ENCODE results near the gene GSTA3. TPM values are rescaled to one million over a fixed set of nuclear protein-coding genes. Genes with fewer than 3 reads are reported as not detected.
"Not testable (repeated sequence)": the region's sequence is repeated elsewhere in the genome, so short reads cannot be mapped to it uniquely, and the experiment has no call there.

The GSTA3 gene
- total RNA-seq = not detected

- DNase-seq (ENCODE audit: low spot score) = no peak
- TF ChIP-seq, protein P1, sequence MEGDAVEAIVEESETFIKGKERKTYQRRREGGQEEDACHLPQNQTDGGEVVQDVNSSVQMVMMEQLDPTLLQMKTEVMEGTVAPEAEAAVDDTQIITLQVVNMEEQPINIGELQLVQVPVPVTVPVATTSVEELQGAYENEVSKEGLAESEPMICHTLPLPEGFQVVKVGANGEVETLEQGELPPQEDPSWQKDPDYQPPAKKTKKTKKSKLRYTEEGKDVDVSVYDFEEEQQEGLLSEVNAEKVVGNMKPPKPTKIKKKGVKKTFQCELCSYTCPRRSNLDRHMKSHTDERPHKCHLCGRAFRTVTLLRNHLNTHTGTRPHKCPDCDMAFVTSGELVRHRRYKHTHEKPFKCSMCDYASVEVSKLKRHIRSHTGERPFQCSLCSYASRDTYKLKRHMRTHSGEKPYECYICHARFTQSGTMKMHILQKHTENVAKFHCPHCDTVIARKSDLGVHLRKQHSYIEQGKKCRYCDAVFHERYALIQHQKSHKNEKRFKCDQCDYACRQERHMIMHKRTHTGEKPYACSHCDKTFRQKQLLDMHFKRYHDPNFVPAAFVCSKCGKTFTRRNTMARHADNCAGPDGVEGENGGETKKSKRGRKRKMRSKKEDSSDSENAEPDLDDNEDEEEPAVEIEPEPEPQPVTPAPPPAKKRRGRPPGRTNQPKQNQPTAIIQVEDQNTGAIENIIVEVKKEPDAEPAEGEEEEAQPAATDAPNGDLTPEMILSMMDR (IDR thresholded peaks at IDR 0.05) = no peak
- no peaks in the 10 kb centered on the region for H3K36me3 ChIP-seq
- H3K9me3 ChIP-seq = no peaks in the 10 kb centered on the region
- H3K4me3 ChIP-seq = no peak within 1 kb of the TSS
- H3K4me1 ChIP-seq = no peaks in the 10 kb centered on the region
- H3K27ac ChIP-seq = no peak within 1 kb of the TSS
- no peaks in the 10 kb centered on the region for H3K27me3 ChIP-seq
Measured at GRCh38 chr6:52909531-52909930, at the start of gene GSTA3. TSS of gene GSTA3 (minus strand) at chr6:52909698. CDS start at chr6:52905834, 3,864 bp downstream.

DNA sequence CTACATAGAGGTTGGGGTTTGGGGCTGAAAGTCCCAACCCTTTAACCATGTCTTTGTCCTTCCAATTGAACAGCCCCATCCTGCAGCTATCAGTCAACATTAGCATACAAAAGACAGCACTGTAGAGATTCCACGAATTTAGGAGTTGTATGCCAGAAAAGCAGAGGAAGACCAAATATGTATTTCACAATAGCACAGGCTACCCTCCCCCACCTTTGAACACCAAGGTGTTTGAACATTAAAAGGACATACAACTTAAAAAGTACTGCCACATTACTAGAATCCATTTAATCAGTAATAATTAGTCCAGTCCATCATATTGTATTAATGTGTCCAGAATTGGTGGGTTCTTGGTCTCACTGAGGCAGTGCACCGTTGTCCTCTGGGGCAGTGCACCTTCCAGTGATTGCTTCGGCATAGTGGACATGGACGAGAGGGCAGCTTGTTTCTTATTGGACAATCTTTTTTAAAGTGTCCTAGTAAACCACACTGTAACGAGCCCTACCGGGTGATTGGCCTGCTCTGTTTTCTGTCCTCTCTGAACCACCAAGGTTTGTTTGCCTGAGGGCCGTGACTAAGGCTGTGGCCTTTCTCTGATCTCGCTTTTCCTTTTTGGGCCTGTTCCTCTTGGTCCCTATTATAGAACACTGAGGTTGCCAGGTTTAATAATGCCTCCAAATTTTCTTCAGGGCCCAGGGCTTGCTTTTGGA is 49.2 kb upstream of the GSTA3 start:
- Histone ChIP-seq H3K9me3 (no peaks in the 10 kb centered on the region), H3K4me3 (no peak overlapping the region), H3K4me1 (no peaks in the 10 kb centered on the region), H3K27me3 (no peaks in the 10 kb centered on the region), H3K27ac (no peak overlapping the region), H3K36me3 (no peaks in the 10 kb centered on the region)
- TF ChIP-seq, protein P1 (IDR thresholded peaks at IDR 0.05) = no peak
- DNase-seq (ENCODE audit: low spot score) = no peak

DNA sequence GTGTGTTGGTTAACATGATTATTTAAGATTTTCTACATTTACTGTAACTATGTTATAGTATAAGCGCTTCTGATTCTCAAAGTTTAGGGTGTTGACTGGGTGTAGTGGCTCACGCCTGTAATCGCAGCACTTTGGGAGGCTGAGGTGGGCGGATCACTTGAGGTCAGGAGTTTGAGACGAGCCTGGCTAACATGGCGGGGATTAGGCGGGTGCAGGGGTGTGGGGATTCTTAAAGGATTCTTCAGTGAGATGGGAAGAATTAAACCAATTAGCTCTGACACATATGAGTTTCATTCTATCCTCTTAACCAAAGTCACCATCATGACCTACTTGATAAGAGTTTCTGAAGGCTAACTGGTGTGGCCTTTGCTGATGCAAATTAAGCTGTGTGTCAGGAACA is 46.4 kb upstream of the GSTA3 start:
- TF ChIP-seq, protein P1 (IDR thresholded peaks at IDR 0.05) = no peak
- H3K4me3 ChIP-seq = no peak overlapping the region
- H3K4me1 ChIP-seq = no peaks in the 10 kb centered on the region
- H3K27ac ChIP-seq = no peak overlapping the region
- H3K9me3 ChIP-seq = no peaks in the 10 kb centered on the region
- DNase-seq (ENCODE audit: low spot score) = no peak
- no peaks in the 10 kb centered on the region for H3K27me3 ChIP-seq
- no peaks in the 10 kb centered on the region for H3K36me3 ChIP-seq

DNA sequence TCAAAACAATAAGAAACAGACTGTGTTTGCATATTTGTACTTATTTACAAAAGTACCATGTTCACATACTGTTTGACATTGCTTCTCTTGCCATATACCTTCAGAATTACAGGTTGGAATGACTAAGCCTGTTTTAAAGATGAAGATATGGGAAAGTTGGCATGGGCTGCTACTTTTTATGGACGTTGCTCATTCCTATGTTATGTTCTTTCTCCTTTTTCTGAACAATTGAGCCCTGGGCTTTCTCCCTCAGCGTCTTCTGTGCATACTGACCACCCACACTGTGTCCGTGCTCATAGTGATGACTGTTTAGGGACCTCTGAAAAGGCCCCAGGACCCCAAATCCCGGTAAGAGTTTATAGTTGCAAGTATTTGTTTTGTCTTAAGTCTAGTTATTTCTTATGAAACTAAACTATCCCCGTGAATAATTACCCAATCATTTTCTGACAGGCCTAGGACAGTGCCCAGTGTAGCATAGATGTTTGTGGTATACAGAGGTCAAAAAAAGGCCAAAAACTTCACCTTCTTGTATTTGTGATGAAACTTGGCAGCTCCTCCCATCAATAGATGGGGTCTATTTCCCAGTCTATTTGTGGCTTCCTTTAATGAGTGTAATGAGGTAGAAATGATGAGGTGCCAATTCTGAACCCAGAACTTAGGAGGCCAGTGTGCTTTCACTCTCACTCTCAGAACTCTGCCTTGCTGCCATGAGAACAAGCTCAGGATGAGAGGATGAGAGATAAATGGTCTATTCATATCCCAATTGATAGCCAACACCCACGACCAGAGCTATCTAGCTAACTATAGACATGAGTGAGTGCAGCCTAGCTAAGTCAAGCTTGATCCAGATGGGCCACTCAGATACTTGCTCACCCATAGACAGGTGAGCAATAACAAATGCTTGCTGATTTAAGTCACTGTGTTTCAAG is 44.7 kb upstream of the GSTA3 start:
- DNase-seq (ENCODE audit: low spot score) = no peak
- no peaks in the 10 kb centered on the region for H3K27me3 ChIP-seq
- H3K36me3 ChIP-seq = no peaks in the 10 kb centered on the region
- TF ChIP-seq, protein P1 (IDR thresholded peaks at IDR 0.05) = no peak
- H3K4me1 ChIP-seq = no peaks in the 10 kb centered on the region
- no peaks in the 10 kb centered on the region for H3K9me3 ChIP-seq
- H3K4me3 ChIP-seq = no peak overlapping the region
- no peak overlapping the region for H3K27ac ChIP-seq

DNA sequence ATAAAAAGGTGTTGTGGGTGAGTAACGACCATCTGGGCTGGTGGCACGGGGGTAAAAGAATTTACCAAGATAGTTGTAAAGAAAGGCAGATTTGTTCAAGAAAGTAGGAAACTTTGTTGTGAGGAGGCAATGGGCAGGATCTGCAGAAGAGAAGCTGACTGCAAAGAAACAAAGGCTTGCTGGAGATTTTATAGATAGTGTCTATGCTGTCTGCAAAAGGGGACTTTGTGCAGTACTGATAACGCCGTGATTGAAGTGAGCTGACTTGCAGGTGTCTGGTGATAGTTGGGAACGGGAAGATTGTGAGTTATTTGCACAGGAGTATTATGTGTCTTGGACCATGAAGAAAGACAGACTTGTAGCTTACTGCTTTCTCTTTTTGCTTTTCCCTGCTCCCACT is 36.8 kb upstream of the GSTA3 start:
- H3K9me3 ChIP-seq = no peaks in the 10 kb centered on the region
- no peaks in the 10 kb centered on the region for H3K4me1 ChIP-seq
- no peak for DNase-seq (ENCODE audit: low spot score)
- no peaks in the 10 kb centered on the region for H3K36me3 ChIP-seq
- H3K27ac ChIP-seq = no peak overlapping the region
- TF ChIP-seq, protein P1 (IDR thresholded peaks at IDR 0.05) = no peak
- no peak overlapping the region for H3K4me3 ChIP-seq
- no peaks in the 10 kb centered on the region for H3K27me3 ChIP-seq

- H3K27ac ChIP-seq; DNase-seq (ENCODE audit: low spot score); H3K36me3 ChIP-seq; H3K27me3 ChIP-seq; H3K4me3 ChIP-seq; H3K9me3 ChIP-seq; H3K4me1 ChIP-seq: not testable (repeated sequence)
Measured at GRCh38 chr6:52942821-52943220, 33.3 kb upstream of the GSTA3 start.
